ENCODE data around the gene KDSR.

KDSR gene

GRCh38 chr18:63367053-63367953 lies at the start of gene KDSR:
KDSR (minus strand) TSS chr18:63367206; CDS start chr18:63367118, 88 bp downstream.
- TF ChIP-seq CTCF (IDR thresholded peaks at IDR 0.05; ENCODE audit: extremely low read depth, missing control alignments), result no peak
- peak; percentile 96 for DNase-seq (ENCODE audit: low spot score)

GRCh38 chr18:63412953-63413352 lies 45.9 kb upstream of the KDSR start:
- no peak for DNase-seq (ENCODE audit: low spot score)
- TF ChIP-seq CTCF (IDR thresholded peaks at IDR 0.05; ENCODE audit: extremely low read depth, missing control alignments), result no peak

DNA sequence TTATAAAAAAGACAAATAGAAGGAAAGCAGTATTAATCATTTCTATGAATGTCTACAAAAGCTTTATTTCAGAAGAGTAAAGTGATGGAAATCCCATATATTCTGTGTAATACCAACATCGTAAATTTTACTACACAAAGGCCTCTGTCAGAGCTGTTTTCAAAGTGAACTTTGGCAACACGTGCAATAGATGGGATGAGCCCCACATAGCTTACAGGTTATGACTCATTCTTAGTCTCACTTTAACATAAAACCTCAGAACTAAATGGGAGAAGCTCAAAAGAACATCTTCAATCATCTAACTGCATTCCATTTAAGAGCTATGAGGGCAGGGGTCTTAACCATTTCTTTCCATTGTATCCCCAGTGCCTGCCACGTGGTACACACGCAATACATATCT lies 43.8 kb upstream of the KDSR start:
- DNase-seq (ENCODE audit: low spot score), result no peak
- TF ChIP-seq CTCF (IDR thresholded peaks at IDR 0.05; ENCODE audit: extremely low read depth, missing control alignments), result no peak

DNA sequence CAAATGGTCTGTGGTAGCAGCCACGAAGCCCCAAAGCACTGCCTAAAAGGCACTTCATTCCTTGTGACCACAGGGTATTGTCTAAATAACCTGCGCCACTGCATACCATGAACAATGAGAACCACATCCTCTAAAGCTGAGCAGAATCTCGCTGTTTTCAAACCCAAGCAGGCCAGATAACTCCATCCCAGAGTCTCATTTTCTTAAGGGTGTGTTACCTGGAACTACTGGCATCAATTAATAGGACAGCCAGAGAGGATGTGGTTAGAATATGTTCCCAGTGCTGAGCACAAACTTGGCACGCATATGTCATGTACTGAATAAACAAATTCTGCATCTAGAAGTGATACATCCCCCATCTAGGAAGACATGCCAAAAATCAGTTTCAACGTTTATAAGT lies 42.3 kb upstream of the KDSR start:
- no peak for TF ChIP-seq CTCF (IDR thresholded peaks at IDR 0.05; ENCODE audit: extremely low read depth, missing control alignments)
- DNase-seq (ENCODE audit: low spot score), result no peak

GRCh38 chr18:63407734-63408133 lies 40.7 kb upstream of the KDSR start:
- no peak for DNase-seq (ENCODE audit: low spot score)
- no peak for TF ChIP-seq CTCF (IDR thresholded peaks at IDR 0.05; ENCODE audit: extremely low read depth, missing control alignments)

DNA sequence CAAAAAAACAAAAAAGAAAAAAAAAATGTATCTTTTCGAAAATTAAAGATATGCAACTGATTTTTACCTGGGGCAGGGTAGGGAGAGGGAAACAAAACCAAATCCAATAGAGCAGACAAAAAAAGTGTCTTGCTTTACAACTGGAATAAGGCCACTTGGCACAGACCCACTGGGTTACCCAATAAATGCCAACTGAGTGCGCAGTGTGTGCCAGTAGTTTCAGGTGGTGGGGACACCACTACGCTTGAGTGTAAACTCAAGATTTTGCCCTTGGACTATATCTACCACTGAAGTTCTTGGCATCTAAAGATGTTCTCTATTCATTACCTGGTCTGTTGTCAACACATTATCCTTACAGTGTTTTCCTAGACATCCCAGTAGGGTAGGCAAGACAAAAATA lies 39.0 kb upstream of the KDSR start:
- TF ChIP-seq CTCF (IDR thresholded peaks at IDR 0.05; ENCODE audit: extremely low read depth, missing control alignments), result no peak
- DNase-seq (ENCODE audit: low spot score), result no peak

DNA sequence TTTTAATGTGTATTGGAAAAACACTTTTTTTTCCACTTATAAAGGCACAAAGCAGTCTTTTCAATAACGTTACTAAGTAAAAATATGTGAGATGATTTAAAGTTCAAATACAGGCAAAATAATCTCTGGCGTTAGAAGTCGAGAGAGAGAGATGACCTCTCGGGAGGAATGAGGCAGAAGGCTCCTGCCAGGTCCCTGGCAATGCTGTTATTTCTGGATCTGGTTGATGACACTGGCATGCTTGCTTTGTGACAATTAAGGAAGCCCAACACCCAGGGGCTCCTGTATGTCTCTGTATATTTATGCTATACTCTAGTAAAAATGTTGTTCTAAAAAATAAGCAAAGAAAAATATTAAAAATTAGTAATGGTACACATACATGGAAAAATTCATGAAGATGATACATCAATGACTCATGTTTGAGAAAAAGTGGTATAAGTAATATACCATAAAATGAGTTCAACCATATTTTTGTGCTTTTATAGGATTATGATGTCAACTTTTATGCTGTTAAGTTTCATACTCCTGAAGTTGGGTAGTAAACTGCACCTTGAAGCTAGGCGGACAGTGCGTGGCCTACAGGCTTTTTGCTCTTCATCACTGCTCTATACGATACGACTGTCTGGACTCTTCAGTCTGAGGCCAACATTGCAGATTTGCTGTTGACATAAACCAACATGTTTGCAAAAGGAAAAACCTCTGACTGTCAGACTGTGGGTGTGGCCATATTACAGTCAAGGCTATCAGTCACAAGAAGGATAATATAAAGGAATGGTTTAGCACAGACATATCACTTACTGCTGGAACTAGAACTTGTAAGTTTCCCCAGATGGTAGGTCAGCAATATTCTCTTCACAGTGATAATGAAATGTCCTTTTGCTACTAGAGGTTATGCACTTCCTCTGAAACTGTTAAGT lies 35.5 kb upstream of the KDSR start:
- no peak for DNase-seq (ENCODE audit: low spot score)
- no peak for TF ChIP-seq CTCF (IDR thresholded peaks at IDR 0.05; ENCODE audit: extremely low read depth, missing control alignments)

All from GM20000 (cell line).